Astrocyte (in vitro differentiated cells and primary cell): ENCODE results near the gene HYI. TPM values are rescaled to one million over a fixed set of nuclear protein-coding genes. Genes with fewer than 3 reads are reported as not detected.
A peak's percentile ranks its signal among the peaks of the same experiment; 100 is the strongest.

Experiments
- DNase-seq: peaks from one replicate; pipeline ENCODE4 v3.0.0-alpha.2; 2010; ENCODE audit warnings: low read depth
- FAIRE-seq: peaks from 2 replicates; lab custom pipeline; 2011; peaks lifted over from hg19 to GRCh38; lab: Jason Lieb, UNC
- H2AFZ ChIP-seq: 2 replicates; pipeline ENCODE4 v1.6.0; 2012; ENCODE audit warnings: low read depth, low read length, inconsistent platforms
- H3K27ac ChIP-seq: 2 replicates; pipeline ENCODE4 v1.5.1; 2011; ENCODE audit warnings: low read depth, low read length, inconsistent platforms
- H3K27me3 ChIP-seq: 2 replicates; pipeline ENCODE4 v1.6.0; 2011; ENCODE audit warnings: low read length, inconsistent platforms; ENCODE audit not compliant: insufficient read depth
- H3K36me3 ChIP-seq: 2 replicates; pipeline ENCODE4 v1.5.1; 2011; ENCODE audit warnings: low read length, inconsistent platforms; ENCODE audit not compliant: insufficient read depth
- H3K4me1 ChIP-seq: 2 replicates; pipeline ENCODE4 v1.5.1; 2011; ENCODE audit warnings: low read length, inconsistent platforms; ENCODE audit not compliant: insufficient read depth
- H3K4me2 ChIP-seq: 2 replicates; pipeline ENCODE4 v1.6.0; 2012; ENCODE audit warnings: low read length, inconsistent platforms
- H3K4me3 ChIP-seq: 2 replicates; pipeline ENCODE4 v1.5.1; 2011; ENCODE audit warnings: low read depth, mild to moderate bottlenecking, low read length, inconsistent platforms; ENCODE audit not compliant: insufficient read depth
- H3K79me2 ChIP-seq: 2 replicates; pipeline ENCODE4 v1.6.0; 2012; ENCODE audit warnings: mild to moderate bottlenecking, low read length, inconsistent platforms; ENCODE audit not compliant: insufficient read depth
- H3K9ac ChIP-seq: 2 replicates; pipeline ENCODE4 v1.6.0; 2012; ENCODE audit warnings: mild to moderate bottlenecking, low read length, inconsistent platforms
- H3K9me3 ChIP-seq: 2 replicates; pipeline ENCODE4 v1.5.1; 2012; ENCODE audit warnings: low read depth, mild to moderate bottlenecking, low read length, inconsistent platforms; ENCODE audit not compliant: insufficient read depth
- H4K20me1 ChIP-seq: 2 replicates; pipeline ENCODE4 v1.6.0; 2012; ENCODE audit warnings: low read length, inconsistent platforms; ENCODE audit not compliant: insufficient read depth
- H3K27ac Mint-ChIP-seq: one replicate; pipeline ENCODE4 v1.8.0; 2021; ENCODE audit warnings: mild to moderate bottlenecking, mixed read lengths; ENCODE audit not compliant: unreplicated experiment
- H3K27me3 Mint-ChIP-seq: one replicate; pipeline ENCODE4 v1.8.0; 2021; ENCODE audit warnings: low read depth, mixed read lengths; ENCODE audit not compliant: unreplicated experiment
- H3K36me3 Mint-ChIP-seq: one replicate; pipeline ENCODE4 v1.8.0; 2021; ENCODE audit warnings: low read depth, mixed read lengths; ENCODE audit not compliant: unreplicated experiment
- H3K4me1 Mint-ChIP-seq: one replicate; pipeline ENCODE4 v1.8.0; 2021; ENCODE audit warnings: low read depth, mixed read lengths; ENCODE audit not compliant: unreplicated experiment
- H3K4me3 Mint-ChIP-seq: one replicate; pipeline ENCODE4 v1.8.0; 2021; ENCODE audit warnings: mild to moderate bottlenecking, moderate library complexity, mixed read lengths; ENCODE audit not compliant: unreplicated experiment
- H3K9me3 Mint-ChIP-seq: one replicate; pipeline ENCODE4 v1.8.0; 2021; ENCODE audit warnings: mild to moderate bottlenecking, mixed read lengths; ENCODE audit not compliant: unreplicated experiment
- CTCF ChIP-seq: IDR thresholded peaks from 2 replicates; pipeline ENCODE4 v1.5.1; 2011; ENCODE audit warnings: low read depth, mild to moderate bottlenecking, inconsistent platforms, low read length, moderate library complexity; ENCODE audit not compliant: insufficient read depth
- EZH2 ChIP-seq: IDR thresholded peaks from 2 replicates; pipeline ENCODE4 v1.6.1; 2012; ENCODE audit warnings: mild to moderate bottlenecking, low read length, inconsistent platforms; ENCODE audit not compliant: insufficient read depth
- total RNA-seq: library from RNA; stranded (reverse); gene quantifications from 2 replicates; pipeline ENCODE4 v1.2.1, GENCODE V29; 2021

Gene HYI
- total RNA-seq, 1 donor from 2014 or later, result 31.0 TPM

- peaks cover 2% of the 10 kb centered on the region for H3K9me3 Mint-ChIP-seq
- TF ChIP-seq CTCF, result no peak
- no peak for FAIRE-seq
- peaks cover 60% of the 10 kb centered on the region for H3K36me3 Mint-ChIP-seq
- H3K27ac ChIP-seq, result no peak overlapping the region
- H2AFZ ChIP-seq, result no peak overlapping the region
- H3K4me2 ChIP-seq, result no peak overlapping the region
- peaks cover 17% of the 10 kb centered on the region for H3K4me1 Mint-ChIP-seq
- no peaks in the 10 kb centered on the region for H3K9me3 ChIP-seq
- H3K4me3 Mint-ChIP-seq, result peak overlapping the region; percentile 23
- no peaks in the 10 kb centered on the region for H3K27me3 ChIP-seq
- peaks cover 20% of the 10 kb centered on the region for H3K79me2 ChIP-seq
- no peak overlapping the region for H3K9ac ChIP-seq
- no peak for DNase-seq
- H3K27ac Mint-ChIP-seq, result peak overlapping the region; percentile 41
- H3K4me1 ChIP-seq, result peaks cover 23% of the 10 kb centered on the region
- peaks cover 35% of the 10 kb centered on the region for H3K36me3 ChIP-seq
- no peak overlapping the region for H3K4me3 ChIP-seq
- H4K20me1 ChIP-seq, result peaks cover 6% of the 10 kb centered on the region
- H3K27me3 Mint-ChIP-seq, result no peaks in the 10 kb centered on the region
Observed at GRCh38 chr1:43450251-43450941, 3.3 kb downstream of the HYI start.

GRCh38 chr1:43449708-43450069 is 4.0 kb downstream of the HYI start:
- Mint-ChIP-seq H3K9me3 (peaks cover 2% of the 10 kb centered on the region), H3K27me3 (no peaks in the 10 kb centered on the region), H3K36me3 (peaks cover 62% of the 10 kb centered on the region), H3K4me3 (no peak overlapping the region), H3K27ac (no peak overlapping the region), H3K4me1 (peaks cover 24% of the 10 kb centered on the region)
- Histone ChIP-seq H4K20me1 (peaks cover 6% of the 10 kb centered on the region), H3K27me3 (no peaks in the 10 kb centered on the region), H3K9me3 (no peaks in the 10 kb centered on the region), H2AFZ (no peak overlapping the region), H3K36me3 (peaks cover 35% of the 10 kb centered on the region), H3K9ac (no peak overlapping the region), H3K4me2 (no peak overlapping the region), H3K27ac (no peak overlapping the region), H3K79me2 (peaks cover 20% of the 10 kb centered on the region), H3K4me3 (no peak overlapping the region), H3K4me1 (peaks cover 21% of the 10 kb centered on the region)
- TF ChIP-seq CTCF, result no peak
- TF ChIP-seq EZH2, result no peak
- FAIRE-seq, result no peak
- DNase-seq, result no peak

- Mint-ChIP-seq H3K27ac (no peak overlapping the region), H3K9me3 (no peaks in the 10 kb centered on the region), H3K4me1 (peaks cover 22% of the 10 kb centered on the region), H3K4me3 (no peak overlapping the region), H3K27me3 (no peaks in the 10 kb centered on the region), H3K36me3 (peaks cover 64% of the 10 kb centered on the region)
- peaks cover 16% of the 10 kb centered on the region for H3K4me1 ChIP-seq
- H3K27me3 ChIP-seq, result no peaks in the 10 kb centered on the region
- H4K20me1 ChIP-seq, result peaks cover 6% of the 10 kb centered on the region
- H3K36me3 ChIP-seq, result peaks cover 38% of the 10 kb centered on the region
- H3K4me3 ChIP-seq, result no peak overlapping the region
- no peak overlapping the region for H3K27ac ChIP-seq
- H2AFZ ChIP-seq, result no peak overlapping the region
- H3K79me2 ChIP-seq, result peaks cover 20% of the 10 kb centered on the region
- no peak overlapping the region for H3K4me2 ChIP-seq
- no peak for FAIRE-seq
- TF ChIP-seq CTCF (no peak), EZH2 (no peak)
- no peak for DNase-seq
- H3K9me3 ChIP-seq, result no peaks in the 10 kb centered on the region
- H3K9ac ChIP-seq, result no peak overlapping the region
Observed at GRCh38 chr1:43448955-43449707, 4.6 kb downstream of the HYI start.
